Fibroblast of lung (primary cell): ENCODE results near the gene DNAJA3. TPM values are rescaled to one million over a fixed set of nuclear protein-coding genes. Genes with fewer than 3 reads are reported as not detected.

Source experiments
- DNase-seq, 2 donors: peaks; one replicate each; pipeline versions ENCODE4 v3.0.0 to v3.0.0-alpha.2; 2010; ENCODE audit warnings: low read depth in 2 of 2
- H2AFZ ChIP-seq: 2 replicates; pipeline ENCODE4 v1.5.1; 2012; ENCODE audit warnings: low read length, control low read depth, inconsistent platforms
- H3K27ac ChIP-seq: 2 replicates; pipeline ENCODE4 v1.5.1; 2011; ENCODE audit warnings: low read length, control low read depth; ENCODE audit not compliant: insufficient read depth
- H3K27me3 ChIP-seq: 2 replicates; pipeline ENCODE4 v1.5.1; 2011; ENCODE audit warnings: mild to moderate bottlenecking, low read length; ENCODE audit not compliant: control insufficient read depth, insufficient read depth
- H3K36me3 ChIP-seq: 2 replicates; pipeline ENCODE4 v1.5.1; 2011; ENCODE audit warnings: low read length; ENCODE audit not compliant: control insufficient read depth, insufficient read depth
- H3K4me1 ChIP-seq: 2 replicates; pipeline ENCODE4 v1.5.1; 2011; ENCODE audit warnings: low read length; ENCODE audit not compliant: control insufficient read depth, insufficient read depth; ENCODE audit errors: extremely low read depth
- H3K4me2 ChIP-seq: 2 replicates; pipeline ENCODE4 v1.5.1; 2011; ENCODE audit warnings: low read length, control low read depth; ENCODE audit not compliant: insufficient read depth; ENCODE audit errors: extremely low read depth
- H3K4me3 ChIP-seq, 4 experiments: fragments of 200-600 bp in 1 of 4; sonication (generic) in 1 of 4; replicated peaks in 1 of 4; 2 replicates each; pipeline ENCODE4 v1.5.1; 2011 to 2016; ENCODE audit warnings: low read length in 4 of 4, low read depth in 3 of 4, mild to moderate bottlenecking in 3 of 4, control low read depth in 2 of 4, inconsistent platforms in 1 of 4, mixed read lengths in 1 of 4; ENCODE audit not compliant: insufficient read depth in 1 of 4; ENCODE audit errors: control extremely low read depth in 1 of 4
- H3K79me2 ChIP-seq: 2 replicates; pipeline ENCODE4 v1.5.1; 2012; ENCODE audit warnings: mild to moderate bottlenecking, low read length, inconsistent platforms; ENCODE audit not compliant: control insufficient read depth, insufficient read depth
- H3K9ac ChIP-seq: 2 replicates; pipeline ENCODE4 v1.5.1; 2011; ENCODE audit warnings: mild to moderate bottlenecking, low read length, control low read depth; ENCODE audit not compliant: insufficient read depth
- H3K9me3 ChIP-seq: 2 replicates; pipeline ENCODE4 v1.5.1; 2012; ENCODE audit warnings: low read depth, low read length; ENCODE audit not compliant: control insufficient read depth, insufficient read depth
- H4K20me1 ChIP-seq: 2 replicates; pipeline ENCODE4 v1.5.1; 2011; ENCODE audit warnings: low read length; ENCODE audit not compliant: control insufficient read depth, insufficient read depth; ENCODE audit errors: extremely low read depth
- EZH2 ChIP-seq: IDR thresholded peaks from 2 replicates; pipeline ENCODE4 v1.5.1; 2012; ENCODE audit warnings: low read length, control low read depth, mild to moderate bottlenecking; ENCODE audit errors: missing control alignments
- polyA plus RNA-seq, 2 donors: library from polyadenylated mRNA; depleted of rRNA in 1 of 2; stranded (reverse) in 1 of 2; unstranded in 1 of 2; fragments of >200 nt; gene quantifications; 2 replicates each; pipeline ENCODE4 v1.2.1, GENCODE V29; 2011 to 2012; ENCODE audit warnings: missing spikeins in 1 of 2
- total RNA-seq: library from RNA; depleted of rRNA; stranded (reverse); fragments of >200 nt; gene quantifications from 2 replicates; pipeline ENCODE4 v1.2.1, GENCODE V29; 2014
- TF ChIP-seq, protein P1 (sequence below), 2 donors: IDR thresholded peaks in 1 of 2; conservative IDR thresholded peaks in 1 of 2; 1 replicate in 1 of 2; 2 replicates in 1 of 2; pipeline ENCODE4 v1.5.1; 2011 to 2012; ENCODE audit warnings: low read length in 2 of 2, control low read depth in 1 of 2, inconsistent platforms in 1 of 2, low read depth in 1 of 2, mild to moderate bottlenecking in 1 of 2

Gene DNAJA3
- total and polyA plus RNA-seq, 2 donors (not counting 1 experiment from before 2014, with no cell fraction given) = 27.8 to 66.1 TPM

DNA sequence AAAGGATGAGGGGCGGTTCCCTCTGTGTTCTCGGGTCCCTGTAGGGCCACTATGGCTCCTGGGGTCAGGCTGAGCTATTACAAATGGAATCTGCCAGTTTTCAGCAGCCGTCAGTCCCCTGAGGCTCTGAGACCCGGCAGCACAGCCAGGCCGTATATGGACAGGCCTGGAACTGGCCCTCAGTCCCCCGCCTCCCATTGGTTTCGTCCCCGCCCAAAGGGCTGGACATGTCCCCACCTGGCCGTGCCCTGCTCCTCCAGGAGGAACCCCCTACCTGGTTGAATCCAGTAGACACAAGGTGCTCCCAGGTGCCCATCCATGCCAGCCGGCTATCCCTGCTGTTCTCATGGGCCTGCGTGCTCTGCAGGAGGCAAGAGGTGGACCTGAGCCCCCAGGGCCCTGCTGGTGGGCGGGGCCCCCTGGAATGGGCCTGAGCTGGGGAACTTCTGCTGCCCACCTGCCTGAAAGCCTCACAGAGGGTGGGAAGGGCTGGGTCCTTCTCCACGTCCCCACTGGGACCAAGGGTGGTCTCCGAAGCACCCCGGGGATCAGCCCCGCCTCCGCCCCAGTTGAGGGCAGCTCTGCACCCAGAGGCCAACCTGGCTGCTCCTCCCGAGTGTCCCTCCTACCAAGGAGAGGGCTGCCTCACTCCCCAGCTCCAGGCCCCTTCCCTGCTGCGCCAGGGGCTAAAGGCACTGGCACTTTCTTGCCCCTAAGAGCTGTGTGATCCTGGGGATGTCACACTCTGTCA is 37.2 kb upstream of the DNAJA3 start:
- Histone ChIP-seq H3K36me3 (peaks cover 14% of the 10 kb centered on the region), H3K4me1 (peaks cover 80% of the 10 kb centered on the region), H3K9me3 (no peaks in the 10 kb centered on the region), H4K20me1 (no peaks in the 10 kb centered on the region), H3K27me3 (no peaks in the 10 kb centered on the region), H3K4me3 (no peak overlapping the region), H3K4me2 (no peak overlapping the region), H2AFZ (no peak overlapping the region), H3K9ac (peak overlapping the region; percentile 55), H3K79me2 (no peaks in the 10 kb centered on the region), H3K27ac (peak overlapping the region; percentile 67)
- no peak for TF ChIP-seq EZH2
- TF ChIP-seq, protein P1, sequence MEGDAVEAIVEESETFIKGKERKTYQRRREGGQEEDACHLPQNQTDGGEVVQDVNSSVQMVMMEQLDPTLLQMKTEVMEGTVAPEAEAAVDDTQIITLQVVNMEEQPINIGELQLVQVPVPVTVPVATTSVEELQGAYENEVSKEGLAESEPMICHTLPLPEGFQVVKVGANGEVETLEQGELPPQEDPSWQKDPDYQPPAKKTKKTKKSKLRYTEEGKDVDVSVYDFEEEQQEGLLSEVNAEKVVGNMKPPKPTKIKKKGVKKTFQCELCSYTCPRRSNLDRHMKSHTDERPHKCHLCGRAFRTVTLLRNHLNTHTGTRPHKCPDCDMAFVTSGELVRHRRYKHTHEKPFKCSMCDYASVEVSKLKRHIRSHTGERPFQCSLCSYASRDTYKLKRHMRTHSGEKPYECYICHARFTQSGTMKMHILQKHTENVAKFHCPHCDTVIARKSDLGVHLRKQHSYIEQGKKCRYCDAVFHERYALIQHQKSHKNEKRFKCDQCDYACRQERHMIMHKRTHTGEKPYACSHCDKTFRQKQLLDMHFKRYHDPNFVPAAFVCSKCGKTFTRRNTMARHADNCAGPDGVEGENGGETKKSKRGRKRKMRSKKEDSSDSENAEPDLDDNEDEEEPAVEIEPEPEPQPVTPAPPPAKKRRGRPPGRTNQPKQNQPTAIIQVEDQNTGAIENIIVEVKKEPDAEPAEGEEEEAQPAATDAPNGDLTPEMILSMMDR (conservative IDR thresholded peaks at IDR 0.05 in 1 of 2, IDR thresholded peaks at IDR 0.05 in 1 of 2; ENCODE audit: low read depth in 1 of 2, low read length in 2 of 2) = no peak
- no peak for DNase-seq

DNA sequence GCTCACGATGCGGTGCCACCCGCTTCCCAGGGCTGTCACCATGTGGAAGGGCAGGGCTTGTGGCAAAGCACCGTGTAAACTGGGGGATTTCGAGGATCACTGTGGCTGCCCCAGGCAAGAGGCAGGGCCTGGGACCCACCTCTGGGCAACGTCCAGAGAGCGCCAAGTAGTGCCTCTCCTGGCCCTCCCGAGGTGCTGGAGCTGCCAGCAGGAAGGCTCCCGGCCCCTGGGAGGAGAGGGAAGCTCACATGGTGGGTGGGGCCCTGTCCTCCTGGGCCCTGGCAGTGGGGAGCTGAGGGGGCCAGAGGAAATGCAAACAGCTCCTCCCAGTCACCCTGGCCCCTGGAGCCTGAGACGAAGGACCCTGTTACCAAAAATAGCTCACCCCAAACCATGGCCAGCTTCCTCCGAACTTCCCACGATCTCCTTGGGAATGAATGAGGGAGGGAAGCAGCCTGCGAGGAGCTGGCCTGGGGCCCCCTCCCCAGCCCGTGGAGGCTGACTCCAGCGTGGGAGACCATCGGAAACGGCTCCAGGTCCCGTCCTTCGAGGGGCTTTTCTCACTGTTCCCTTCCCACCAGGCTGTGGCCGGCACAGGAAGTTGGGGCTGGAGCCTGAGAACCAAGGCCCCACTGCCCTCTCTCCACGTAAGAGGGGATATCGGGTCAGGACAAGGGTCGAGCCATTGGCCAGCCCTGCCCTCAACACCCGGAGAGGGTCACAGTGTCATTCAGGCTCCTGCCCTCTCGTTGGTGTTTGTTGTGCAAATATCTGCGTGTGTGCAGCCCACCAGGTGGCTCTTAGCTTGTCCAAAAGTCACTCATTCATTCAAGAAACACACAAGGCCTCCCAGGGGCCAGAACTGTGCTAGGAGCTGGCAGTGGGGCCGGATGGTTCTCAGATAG is 36.4 kb upstream of the DNAJA3 start:
- Histone ChIP-seq H3K9me3 (no peaks in the 10 kb centered on the region), H3K4me1 (peaks cover 74% of the 10 kb centered on the region), H3K36me3 (peaks cover 8% of the 10 kb centered on the region), H2AFZ (no peak overlapping the region), H3K27ac (peak overlapping the region; percentile 67), H3K4me2 (no peak overlapping the region), H3K4me3 (no peak overlapping the region), H3K79me2 (no peaks in the 10 kb centered on the region), H3K9ac (peak overlapping the region; percentile 55), H3K27me3 (no peaks in the 10 kb centered on the region), H4K20me1 (no peaks in the 10 kb centered on the region)
- TF ChIP-seq, protein P1 (conservative IDR thresholded peaks at IDR 0.05 in 1 of 2, IDR thresholded peaks at IDR 0.05 in 1 of 2; ENCODE audit: low read depth in 1 of 2, low read length in 2 of 2) = no peak
- TF ChIP-seq EZH2 = no peak
- DNase-seq = no peak
